NCI-H345 (cell line): ENCODE measurements around the gene TREM2.
"Not testable (repeated sequence)": the region's sequence is repeated elsewhere in the genome, so short reads cannot be mapped to it uniquely, and the experiment has no call there.

Source experiments
- DNase-seq: peaks from one replicate; lab custom pipeline; 2025; lab: John Stamatoyannopoulos, UW

Gene TREM2

GRCh38 chr6:41162687-41163418 is at the start of gene TREM2:
TREM2 (minus strand) TSS chr6:41163116; CDS start chr6:41163082, 34 bp downstream.
- no peak for DNase-seq

DNA sequence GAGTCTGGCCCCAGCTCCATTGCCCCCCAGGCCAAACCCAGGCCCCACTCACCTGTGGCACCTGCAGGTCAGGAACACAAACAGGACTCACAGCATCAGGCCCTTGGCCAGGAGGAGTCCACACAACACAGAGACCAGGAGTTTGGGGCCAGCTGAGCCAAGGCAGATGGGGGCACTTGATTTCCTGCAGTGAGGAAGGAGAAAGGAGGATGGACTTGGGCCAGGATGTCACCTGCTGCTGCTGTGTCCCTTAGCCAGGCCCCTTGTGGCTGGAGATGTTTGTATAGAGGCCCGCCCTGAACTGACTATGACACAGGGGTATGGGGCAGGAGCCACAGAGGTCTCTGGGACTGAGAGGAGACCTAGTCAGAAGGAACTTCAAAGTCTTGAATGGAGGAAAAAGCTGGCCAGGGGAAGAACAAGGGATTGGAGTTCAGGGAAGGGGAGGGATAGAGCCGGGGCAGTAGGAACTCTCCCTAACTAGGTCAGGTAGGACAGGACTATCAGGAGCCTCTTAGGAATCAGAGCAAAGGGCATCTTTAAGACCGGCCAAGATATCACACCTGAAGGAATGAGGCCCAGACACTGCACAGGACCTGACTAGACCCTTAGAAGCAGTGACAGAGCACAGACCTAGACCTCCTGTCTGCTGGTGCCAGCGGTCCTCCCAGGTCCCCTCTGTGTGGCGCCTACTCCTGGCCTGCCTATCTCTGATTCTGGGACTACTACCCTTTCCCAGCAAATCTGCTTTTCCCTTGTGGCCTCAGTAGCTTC is 46.8 kb upstream of the TREM2 start:
- no peak for DNase-seq

- DNase-seq: no peak
These were observed 45.7 kb upstream of the TREM2 start for GRCh38 chr6:41208439-41209106.

GRCh38 chr6:41204156-41204555 is 41.2 kb upstream of the TREM2 start:
- DNase-seq: no peak

- no peak for DNase-seq
These were observed 38.9 kb upstream of the TREM2 start for GRCh38 chr6:41201764-41202173.

- no peak for DNase-seq
These were observed 38.2 kb upstream of the TREM2 start, which contains the start of gene TREML2 for GRCh38 chr6:41200901-41201763. TREML2 (minus strand) TSS chr6:41201149; CDS start chr6:41201008, 141 bp downstream.

DNA sequence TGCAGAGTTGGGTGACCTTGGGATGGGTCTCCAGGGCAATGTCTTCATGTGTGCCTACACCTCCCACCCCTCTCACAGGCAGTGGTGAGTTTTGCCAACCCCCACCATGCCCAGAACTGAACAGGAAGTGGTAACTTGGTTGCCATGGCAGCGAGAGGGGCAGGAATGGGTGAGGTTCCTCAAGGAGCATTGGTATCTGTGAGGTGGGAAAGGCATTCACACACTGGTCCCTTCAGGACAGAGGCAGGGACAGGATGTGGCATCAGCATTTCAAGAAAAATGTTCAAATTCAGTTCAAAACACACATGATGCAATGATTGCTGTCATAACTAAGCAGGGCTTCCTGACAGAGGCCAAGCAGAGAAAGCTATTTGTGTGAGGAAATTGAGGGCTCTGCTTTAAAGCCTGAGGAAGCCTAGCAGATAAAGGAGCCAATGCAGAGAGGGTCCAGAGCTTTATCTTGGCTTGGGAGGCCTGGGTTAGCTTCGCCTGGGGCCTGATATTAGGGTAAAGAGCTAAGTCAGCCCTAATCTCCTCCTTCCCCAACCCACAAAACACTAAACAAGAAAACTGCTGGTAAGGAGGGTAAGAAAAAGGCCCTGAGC is 37.5 kb upstream of the TREM2 start:
- DNase-seq: no peak

- no peak for DNase-seq
These were observed 36.8 kb upstream of the TREM2 start for GRCh38 chr6:41199552-41200246.

DNA sequence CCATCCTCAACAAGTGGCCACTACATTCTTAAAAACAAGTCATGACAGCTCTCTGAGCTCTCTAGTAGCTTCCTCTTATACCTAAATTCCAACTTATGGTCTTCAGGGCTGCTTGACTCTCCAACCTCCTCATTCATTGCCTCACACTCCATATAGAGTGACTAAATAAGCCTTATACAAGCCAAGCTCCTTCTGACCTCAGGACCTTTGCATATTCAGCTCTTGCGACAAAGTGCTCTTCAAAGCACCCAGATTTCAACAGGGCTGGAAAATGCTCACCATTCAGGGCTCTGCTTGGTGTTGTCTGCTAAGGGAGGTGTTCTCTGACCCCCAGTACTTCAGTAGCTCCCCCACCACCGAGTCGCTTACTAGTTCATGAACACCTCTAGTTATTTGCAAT is 34.3 kb upstream of the TREM2 start:
- no peak for DNase-seq

GRCh38 chr6:41194386-41194785 is 31.5 kb upstream of the TREM2 start:
- no peak for DNase-seq

GRCh38 chr6:41193884-41194283 is 31.0 kb upstream of the TREM2 start:
- no peak for DNase-seq

GRCh38 chr6:41193171-41193734 is 30.3 kb upstream of the TREM2 start:
- no peak for DNase-seq

GRCh38 chr6:41191569-41191968 is 28.7 kb upstream of the TREM2 start:
- no peak for DNase-seq

DNA sequence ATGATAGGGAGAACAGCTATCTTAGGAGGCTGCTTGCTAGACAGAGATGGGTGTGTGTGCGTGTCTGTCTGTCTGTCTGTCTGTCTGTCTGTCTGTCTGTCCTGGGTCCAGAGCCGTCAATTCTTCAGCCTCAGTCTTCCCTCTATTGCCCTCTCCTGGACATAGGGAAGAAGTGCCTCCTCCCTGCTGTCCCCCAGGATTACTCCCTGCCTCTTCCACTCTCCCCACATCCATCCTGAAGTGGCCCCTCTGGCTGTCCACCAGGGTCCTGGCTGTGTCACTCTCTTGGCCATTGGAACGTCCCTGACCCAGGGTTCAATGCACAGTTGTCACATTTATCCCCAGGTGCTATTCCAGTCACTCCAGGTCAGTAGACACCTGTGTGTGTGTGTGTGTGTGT is 27.9 kb upstream of the TREM2 start:
- DNase-seq: no peak

- no peak for DNase-seq
These were observed 27.1 kb upstream of the TREM2 start for GRCh38 chr6:41189967-41190366.

GRCh38 chr6:41189046-41189445 is 26.1 kb upstream of the TREM2 start:
- not testable (repeated sequence) for DNase-seq

- DNase-seq: no peak
These were observed 25.3 kb upstream of the TREM2 start for GRCh38 chr6:41187924-41188886.

GRCh38 chr6:41186031-41186562 is 23.2 kb upstream of the TREM2 start:
- no peak for DNase-seq

DNA sequence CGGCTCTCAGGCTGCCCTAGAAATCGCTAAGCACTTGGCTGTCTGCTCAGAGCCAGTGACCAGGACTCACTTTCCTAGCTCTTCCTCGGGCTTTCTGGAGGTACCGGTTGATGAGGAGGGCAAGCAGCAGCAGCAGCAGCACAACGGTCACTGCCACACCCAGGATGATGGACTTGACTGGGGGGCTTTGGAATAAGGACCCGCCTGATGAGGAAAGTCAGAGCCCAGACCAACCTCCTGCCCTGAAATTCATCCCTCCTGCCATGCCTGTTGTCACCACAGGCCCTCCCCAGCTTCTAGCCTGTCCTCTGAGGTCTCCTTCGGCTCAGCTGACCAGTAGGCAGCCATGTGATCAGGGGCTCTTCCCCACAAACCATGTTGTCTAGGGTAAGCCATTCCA is 21.8 kb upstream of the TREM2 start:
- no peak for DNase-seq
